HG03196 (cell line): ENCODE measurements around the gene LIPK.
"Not testable (repeated sequence)": the region's sequence is repeated elsewhere in the genome, so short reads cannot be mapped to it uniquely, and the experiment has no call there.

ENCODE experiments used
- ATAC-seq: cut with Tn5 transposase; IDR thresholded peaks from one replicate; pipeline ENCODE4 v1.9.1; 2021; ENCODE audit not compliant: unreplicated experiment

LIPK gene

GRCh38 chr10:88705958-88706357, at the start of gene LIPK:
Gene LIPK (plus strand): TSS chr10:88706249. CDS start chr10:88724544, 18,295 bp downstream.
- ATAC-seq: no peak

- no peak for ATAC-seq
These were observed 48.1 kb upstream of the LIPK start for GRCh38 chr10:88657901-88658300.

- ATAC-seq: no peak
These were observed 46.1 kb upstream of the LIPK start for GRCh38 chr10:88659725-88660597.

GRCh38 chr10:88660598-88660884, 45.5 kb upstream of the LIPK start:
- ATAC-seq: no peak

GRCh38 chr10:88661018-88661417, 45.0 kb upstream of the LIPK start:
- no peak for ATAC-seq

- ATAC-seq: no peak
These were observed 44.5 kb upstream of the LIPK start for GRCh38 chr10:88661577-88661976.

GRCh38 chr10:88663153-88663552, 42.9 kb upstream of the LIPK start:
- not testable (repeated sequence) for ATAC-seq

GRCh38 chr10:88664142-88664541, 41.9 kb upstream of the LIPK start, which contains the start of gene LIPF:
Gene LIPF (plus strand): TSS chr10:88664442. CDS start chr10:88667298, 2,856 bp downstream.
- ATAC-seq: no peak

- ATAC-seq: no peak
These were observed 37.6 kb upstream of the LIPK start for GRCh38 chr10:88668465-88668864.

- ATAC-seq: no peak
These were observed 35.6 kb upstream of the LIPK start for GRCh38 chr10:88670497-88670896.

- no peak for ATAC-seq
These were observed 34.0 kb upstream of the LIPK start for GRCh38 chr10:88672041-88672440.

GRCh38 chr10:88676283-88677060, 29.6 kb upstream of the LIPK start:
- ATAC-seq: no peak

- no peak for ATAC-seq
These were observed 25.1 kb upstream of the LIPK start for GRCh38 chr10:88680958-88681357.

- no peak for ATAC-seq
These were observed 23.6 kb upstream of the LIPK start for GRCh38 chr10:88682491-88682890.

- ATAC-seq: no peak
These were observed 18.1 kb upstream of the LIPK start for GRCh38 chr10:88687853-88688467.

GRCh38 chr10:88689366-88689765, 16.7 kb upstream of the LIPK start:
- ATAC-seq: no peak

- ATAC-seq: no peak
These were observed 12.5 kb upstream of the LIPK start for GRCh38 chr10:88693392-88694020.

- no peak for ATAC-seq
These were observed 3.0 kb upstream of the LIPK start for GRCh38 chr10:88702848-88703597.

GRCh38 chr10:88707429-88708155, 1.5 kb downstream of the LIPK start:
- no peak for ATAC-seq

GRCh38 chr10:88709361-88709760, 3.3 kb downstream of the LIPK start:
- ATAC-seq: not testable (repeated sequence)
